Raji (cell line): Measurements from ENCODE around the gene FNDC3B.

Experiments
- POLR2A ChIP-seq: IDR thresholded peaks from 2 replicates; pipeline ENCODE4 v1.6.1; 2011; ENCODE audit warnings: low read depth, low read length, control low read depth; ENCODE audit not compliant: insufficient read depth

The FNDC3B gene

DNA sequence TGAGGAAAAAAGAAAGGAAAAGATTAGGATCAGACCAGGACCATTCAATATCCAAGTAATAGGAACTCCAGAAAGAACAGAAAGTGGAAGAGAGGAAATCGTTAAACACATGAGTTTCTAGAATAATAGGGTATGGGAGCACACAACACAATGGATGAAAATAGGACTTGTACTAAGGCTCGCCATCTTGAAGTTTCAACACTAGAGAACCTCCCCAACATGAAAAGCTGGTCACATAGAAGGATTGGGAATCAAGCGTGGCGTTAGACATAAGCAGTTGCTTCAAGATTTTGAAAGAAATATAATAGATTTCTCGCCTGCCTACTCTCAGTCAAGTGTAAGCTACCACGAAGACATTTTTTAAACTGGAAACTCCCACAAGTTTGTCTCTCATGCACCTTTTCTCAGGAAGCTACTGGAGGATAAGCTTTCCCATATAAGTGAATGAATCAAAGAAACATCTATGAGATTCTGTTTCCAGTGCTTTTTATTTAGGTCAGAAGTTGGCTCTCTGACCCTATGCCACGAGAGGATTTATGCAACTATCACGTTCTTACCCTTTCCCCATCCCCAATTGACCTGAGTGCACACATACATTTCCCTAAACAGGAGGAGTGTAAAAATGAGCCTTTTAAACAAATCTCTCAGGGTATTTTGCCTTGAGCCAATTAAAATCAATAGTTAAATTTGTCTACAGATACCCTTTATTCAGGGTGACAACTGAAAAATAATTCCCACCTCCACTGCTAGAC lies 363.7 kb downstream of the FNDC3B start:
- TF ChIP-seq POLR2A = no peak

GRCh38 chr3:172404237-172404962 lies 365.0 kb downstream of the FNDC3B start:
- no peak for TF ChIP-seq POLR2A

DNA sequence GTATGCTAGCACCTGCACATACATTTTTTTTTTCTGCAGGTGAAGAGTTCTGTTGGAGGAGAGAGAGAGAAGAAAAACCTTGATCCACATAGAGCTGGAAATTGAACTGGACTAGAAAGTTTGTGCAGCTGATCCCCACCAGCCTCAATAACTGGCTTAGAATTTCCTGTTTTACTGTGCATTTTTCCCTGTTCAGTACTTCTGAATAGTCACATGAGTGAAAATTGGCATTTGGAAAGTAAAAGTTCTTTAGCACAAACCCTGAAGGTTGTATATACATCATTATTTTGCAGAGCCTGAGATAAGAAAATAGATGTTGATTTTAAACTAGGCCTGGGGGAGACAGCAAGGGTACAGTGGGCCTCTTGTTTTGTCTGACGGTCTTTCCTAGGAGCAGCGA lies 366.5 kb downstream of the FNDC3B start:
- no peak for TF ChIP-seq POLR2A

DNA sequence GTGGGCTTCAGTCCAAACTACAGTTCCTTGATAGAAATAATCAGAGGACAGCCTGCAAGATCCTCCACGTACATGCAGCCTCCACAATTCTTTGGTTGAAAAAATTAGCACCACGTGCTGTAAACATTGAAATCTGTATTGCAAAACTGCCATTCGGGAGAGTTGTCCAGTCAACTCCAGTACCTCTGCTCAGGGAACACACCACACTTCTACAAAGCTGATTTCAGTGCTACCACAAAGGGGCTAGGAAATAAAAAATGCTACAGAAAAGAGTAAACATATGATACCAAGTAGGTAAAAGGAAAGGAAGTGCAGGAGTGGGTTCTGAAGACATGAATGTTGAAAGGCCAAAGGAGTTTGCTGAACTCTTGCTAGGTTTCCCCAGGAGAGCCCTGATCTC lies 368.5 kb downstream of the FNDC3B start:
- TF ChIP-seq POLR2A = no peak

GRCh38 chr3:172410702-172411477 lies 371.5 kb downstream of the FNDC3B start:
- TF ChIP-seq POLR2A = no peak

DNA sequence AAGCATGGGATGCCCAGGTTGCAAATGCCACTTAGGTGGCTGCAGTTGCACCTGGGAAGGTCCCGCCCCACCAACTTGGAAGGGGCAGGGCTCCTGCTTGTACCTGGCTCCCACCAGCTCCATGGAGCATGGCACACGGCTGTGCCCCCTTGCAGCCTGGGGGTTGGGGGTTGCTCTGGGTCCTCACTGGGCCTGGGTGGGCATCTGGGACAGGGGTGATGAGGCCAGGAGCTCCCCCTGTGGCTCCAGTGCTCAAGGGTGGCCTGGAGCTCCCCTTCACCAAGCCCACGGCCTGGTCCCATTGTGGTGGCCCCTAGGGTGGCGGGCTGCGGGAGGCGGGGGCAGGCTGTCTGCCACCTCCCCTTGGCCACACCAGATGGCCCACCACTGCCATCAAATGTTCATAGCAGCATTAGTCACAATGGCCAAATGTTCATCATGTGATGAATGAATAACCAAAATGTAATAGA lies 372.1 kb downstream of the FNDC3B start:
- no peak for TF ChIP-seq POLR2A

GRCh38 chr3:172415323-172415722 lies 375.9 kb downstream of the FNDC3B start:
- no peak for TF ChIP-seq POLR2A

- no peak for TF ChIP-seq POLR2A
Measured at GRCh38 chr3:172437713-172438112, 398.3 kb downstream of the FNDC3B start.

GRCh38 chr3:172438186-172438585 lies 398.8 kb downstream of the FNDC3B start:
- no peak for TF ChIP-seq POLR2A

GRCh38 chr3:172441581-172441980 lies 402.2 kb downstream of the FNDC3B start:
- no peak for TF ChIP-seq POLR2A

DNA sequence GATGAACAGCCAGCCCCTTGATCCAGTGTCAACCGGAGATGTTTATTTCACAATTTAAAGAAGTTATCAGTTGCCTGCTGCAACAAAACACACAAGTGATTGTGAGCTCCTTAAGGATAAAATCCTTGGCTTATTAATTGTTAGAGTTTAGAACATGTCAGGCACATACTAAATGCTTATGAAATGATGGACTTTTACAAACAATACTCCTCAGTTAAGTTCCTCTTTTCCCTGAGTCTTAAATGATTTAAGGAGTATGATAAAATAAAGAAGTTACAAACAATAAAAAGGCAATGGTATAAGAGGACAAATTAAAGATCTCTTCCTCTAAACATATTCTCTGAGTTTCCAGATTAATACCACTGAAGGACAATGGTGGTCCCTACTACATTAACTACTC lies 403.2 kb downstream of the FNDC3B start:
- TF ChIP-seq POLR2A = no peak

DNA sequence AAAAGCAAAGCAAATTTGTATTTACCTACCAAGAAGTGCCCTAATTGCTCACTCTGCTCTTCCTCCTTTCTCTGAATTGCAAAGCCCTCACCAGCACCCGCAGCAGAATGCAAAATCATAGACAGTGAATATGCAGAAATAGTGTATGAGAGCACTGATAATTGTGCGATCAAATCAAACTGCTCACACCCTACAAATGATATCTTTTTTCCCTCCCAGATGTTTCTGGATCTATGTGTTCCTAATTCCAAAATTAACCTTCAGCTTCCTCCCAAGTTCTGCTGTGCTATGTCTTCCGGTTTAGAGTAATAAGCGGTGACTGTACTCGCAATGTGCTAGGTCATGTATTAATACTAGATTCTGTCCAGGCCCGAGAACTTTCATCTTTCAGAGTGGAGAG lies 405.4 kb downstream of the FNDC3B start:
- no peak for TF ChIP-seq POLR2A

DNA sequence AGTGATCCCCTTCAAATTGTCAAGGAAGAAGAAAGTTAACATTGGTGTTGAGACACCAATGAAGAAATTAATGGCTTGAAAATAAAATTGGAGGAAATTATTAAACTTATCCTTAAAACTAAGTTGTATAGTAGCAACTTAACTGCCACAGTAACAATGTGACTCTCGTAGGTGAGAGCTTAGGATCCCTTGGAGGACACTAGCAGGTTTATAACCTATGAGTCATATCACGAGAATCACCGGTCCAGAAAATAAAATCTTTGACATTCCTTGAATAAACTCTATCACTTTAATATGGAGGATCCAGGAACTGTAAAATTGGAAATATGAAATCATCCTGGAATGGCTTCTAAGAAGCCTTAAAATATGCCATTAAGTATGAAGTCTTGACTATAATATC lies 406.8 kb downstream of the FNDC3B start:
- TF ChIP-seq POLR2A = no peak

DNA sequence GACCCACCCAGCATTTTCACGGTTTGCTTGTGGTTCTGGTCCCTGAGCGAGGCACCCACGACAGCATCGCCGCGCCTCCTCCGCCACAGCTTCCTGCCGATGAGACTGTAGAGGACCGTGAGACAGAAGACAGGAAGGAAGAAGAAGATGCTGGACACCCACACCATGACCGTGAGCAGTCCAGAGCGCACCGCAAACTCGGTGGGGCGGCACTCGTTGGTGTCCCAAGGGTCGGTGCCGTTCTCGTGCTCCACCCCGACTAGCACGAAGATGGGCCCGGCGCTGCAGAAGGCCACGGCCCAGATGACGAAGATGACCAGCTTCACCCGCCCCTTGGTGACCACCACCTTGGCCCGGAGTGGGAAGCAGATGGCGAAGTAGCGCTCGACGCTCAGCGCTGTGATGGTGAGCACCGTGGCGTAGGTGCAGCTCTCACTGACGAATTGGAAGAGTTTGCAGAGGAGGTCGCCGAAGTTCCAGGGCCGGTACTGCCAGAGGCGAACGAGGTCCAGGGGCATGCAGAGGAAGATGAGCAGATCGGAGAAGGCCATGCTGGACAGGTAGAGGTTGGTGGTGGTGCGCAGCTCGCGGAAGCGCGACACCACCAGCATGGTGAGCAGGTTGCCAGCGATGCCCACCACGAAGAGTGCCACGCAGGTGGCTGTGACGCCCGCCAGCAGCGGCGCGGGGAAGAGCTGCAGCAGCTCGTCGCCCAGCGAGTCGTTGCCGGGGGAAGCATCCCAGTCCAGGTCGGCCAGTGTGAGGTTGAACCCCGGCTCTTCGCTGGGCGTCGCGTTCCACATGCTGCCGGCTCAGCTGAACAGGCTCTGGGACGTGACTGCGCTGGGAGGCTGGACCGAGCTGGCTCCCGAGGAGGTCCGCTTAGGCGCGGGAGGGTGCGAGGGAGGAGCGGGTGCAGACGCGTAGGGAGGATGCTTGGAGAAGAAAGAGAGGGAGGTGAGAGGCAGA lies 408.5 kb downstream of the FNDC3B start, which contains the start of gene GHSR:
GHSR (minus strand) TSS at position 846 of the 969 bp plus-strand sequence; CDS start at position 803, 43 bp downstream.
- TF ChIP-seq POLR2A = no peak

DNA sequence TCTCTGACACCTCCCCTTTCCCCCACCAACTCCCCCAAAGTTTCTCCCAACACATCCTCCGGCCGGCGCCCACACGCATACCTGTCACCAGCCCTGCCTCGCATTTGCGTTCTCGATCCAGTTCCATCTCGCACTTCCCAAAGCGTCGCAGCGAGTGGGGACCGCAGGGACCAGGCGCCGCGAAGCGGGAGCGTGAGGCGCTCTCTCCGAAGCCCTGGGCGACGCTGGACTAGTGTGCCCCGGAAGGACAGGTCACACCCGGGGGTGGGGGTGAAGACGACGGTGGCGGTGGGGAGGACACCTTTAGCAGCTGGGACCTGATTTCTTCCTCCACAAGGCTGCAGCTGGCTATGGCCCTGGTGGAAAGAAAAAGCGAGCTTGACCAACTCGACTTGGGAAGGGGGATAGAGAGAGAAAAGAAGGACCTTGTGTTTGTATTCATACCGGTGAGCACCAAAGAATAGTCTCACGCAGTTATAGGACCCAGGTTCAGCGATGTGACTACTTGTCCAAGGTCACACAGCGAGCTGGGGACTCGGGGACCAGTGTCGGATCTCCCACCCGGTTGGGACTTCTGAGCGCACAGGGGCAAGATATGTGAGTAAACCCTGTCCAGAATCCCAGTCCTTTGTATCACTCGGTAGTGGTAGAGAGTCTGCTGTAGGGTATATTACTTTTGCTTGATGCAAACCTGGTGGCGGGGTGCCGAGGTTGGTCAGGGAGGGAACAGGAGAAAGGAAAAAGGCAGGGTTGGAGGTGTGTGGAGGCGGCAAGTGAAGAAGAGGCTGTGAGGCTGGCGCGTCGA lies 409.5 kb downstream of the FNDC3B start:
- TF ChIP-seq POLR2A = no peak
